Neural progenitor cell (in vitro differentiated cells): ENCODE data around the gene LRCH3. TPM values are rescaled to one million over a fixed set of nuclear protein-coding genes. Genes with fewer than 3 reads are reported as not detected.

Source experiments
- DNase-seq: peaks from one replicate; pipeline ENCODE4 v3.0.0-alpha.2; 2016; ENCODE audit warnings: low spot score
- H2AFZ ChIP-seq: fragments of 200-600 bp; sonication (generic); replicated peaks from 2 replicates; pipeline ENCODE4 v1.6.1; 2016; ENCODE audit warnings: antibody characterized with exemption
- H3F3A ChIP-seq: fragments of 200-600 bp; sonication (generic); 2 replicates; pipeline ENCODE4 v1.6.1; 2016; ENCODE audit warnings: antibody characterized with exemption, low read depth
- H3K27ac ChIP-seq: fragments of 200-600 bp; sonication (generic); 2 replicates; pipeline ENCODE4 v1.5.1; 2016; ENCODE audit warnings: mild to moderate bottlenecking
- H3K27me3 ChIP-seq: fragments of 200-600 bp; sonication (generic); 2 replicates; pipeline ENCODE4 v1.6.1; 2016; ENCODE audit warnings: mild to moderate bottlenecking, moderate library complexity
- H3K36me3 ChIP-seq: fragments of 200-600 bp; sonication (generic); 2 replicates; pipeline ENCODE4 v1.5.1; 2016
- H3K4me1 ChIP-seq: fragments of 200-600 bp; sonication (generic); 2 replicates; pipeline ENCODE4 v1.6.1; 2016; ENCODE audit warnings: mixed run types
- H3K4me2 ChIP-seq: fragments of 200-600 bp; sonication (generic); 2 replicates; pipeline ENCODE4 v1.6.1; 2016
- H3K4me3 ChIP-seq: fragments of 200-600 bp; sonication (generic); 2 replicates; pipeline ENCODE4 v1.5.1; 2016
- H3K79me2 ChIP-seq: fragments of 200-600 bp; sonication (generic); 2 replicates; pipeline ENCODE4 v1.6.1; 2016; ENCODE audit warnings: low read depth
- H3K9ac ChIP-seq: fragments of 200-600 bp; sonication (generic); 2 replicates; pipeline ENCODE4 v1.6.1; 2016
- H3K9me3 ChIP-seq: fragments of 200-600 bp; sonication (generic); 2 replicates; pipeline ENCODE4 v1.5.1; 2016; ENCODE audit warnings: low read depth
- H4K20me1 ChIP-seq: fragments of 200-600 bp; sonication (generic); 2 replicates; pipeline ENCODE4 v1.6.1; 2016; ENCODE audit warnings: low read depth
- H3K27ac Mint-ChIP-seq: 3 replicates; pipeline ENCODE4 v1.8.0; 2021; ENCODE audit warnings: mixed read lengths
- H3K27me3 Mint-ChIP-seq: 2 replicates; pipeline ENCODE4 v1.8.0; 2022; ENCODE audit warnings: low read depth, mild to moderate bottlenecking, inconsistent platforms, moderate library complexity, mixed read lengths; ENCODE audit not compliant: insufficient read depth
- H3K36me3 Mint-ChIP-seq: 3 replicates; pipeline ENCODE4 v1.8.0; 2021; ENCODE audit warnings: mixed read lengths
- H3K4me1 Mint-ChIP-seq: 3 replicates; pipeline ENCODE4 v1.8.0; 2021; ENCODE audit warnings: mixed read lengths
- H3K4me3 Mint-ChIP-seq: 3 replicates; pipeline ENCODE4 v1.8.0; 2021; ENCODE audit warnings: mild to moderate bottlenecking, moderate library complexity, mixed read lengths
- H3K9me3 Mint-ChIP-seq: 3 replicates; pipeline ENCODE4 v1.8.0; 2020; ENCODE audit warnings: mixed read lengths
- EZH2 ChIP-seq: fragments of 200-600 bp; sonication (generic); IDR thresholded peaks from 2 replicates; pipeline ENCODE4 v1.6.1; 2017; ENCODE audit warnings: antibody characterized with exemption, mild to moderate bottlenecking, moderate library complexity
- EZH2phosphoT487 ChIP-seq: fragments of 200-600 bp; sonication (generic); IDR thresholded peaks from 2 replicates; pipeline ENCODE4 v1.6.1; 2017; ENCODE audit warnings: antibody characterized with exemption
- total RNA-seq: library from RNA; depleted of rRNA; stranded (reverse); fragments of >200 nt; gene quantifications from 2 replicates; pipeline ENCODE4 v1.2.3, GENCODE V29; 2015; ENCODE audit warnings: low replicate concordance
- TF ChIP-seq, protein P1 (sequence below): fragments of 200-600 bp; sonication (generic); IDR thresholded peaks from 2 replicates; pipeline ENCODE4 v1.5.1; 2017; ENCODE audit warnings: antibody characterized with exemption, mild to moderate bottlenecking

The LRCH3 gene
- total RNA-seq, 1 donor from 2014 or later = 56.2 TPM

DNA sequence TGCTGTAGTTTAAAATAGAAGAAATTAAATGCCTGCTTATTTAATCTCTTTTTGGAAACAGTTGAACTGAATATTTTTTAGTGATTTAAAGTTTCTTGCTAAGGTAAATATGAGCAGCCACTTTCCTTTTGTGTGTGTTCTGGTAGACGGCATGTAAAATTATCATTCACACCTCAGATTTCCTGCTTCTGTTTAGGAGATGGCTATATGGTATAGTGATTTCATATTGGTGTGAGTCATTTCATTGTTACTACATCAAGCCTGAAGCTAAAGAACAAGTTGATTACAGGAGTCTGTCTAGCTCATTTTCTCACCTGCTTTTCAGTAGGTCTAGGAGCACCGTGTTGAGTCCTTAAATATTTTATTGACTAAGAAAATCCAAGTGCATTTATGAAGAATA lies 2.2 kb downstream of the LRCH3 start:
- Histone ChIP-seq H3K9me3 (no peaks in the 10 kb centered on the region), H3K4me1 (peaks cover 5% of the 10 kb centered on the region), H3K9ac (no peak overlapping the region), H3F3A (peaks cover 12% of the 10 kb centered on the region), H3K79me2 (peaks cover 72% of the 10 kb centered on the region), H2AFZ (no peak overlapping the region), H3K4me3 (no peak overlapping the region), H3K27me3 (no peaks in the 10 kb centered on the region), H3K36me3 (no peaks in the 10 kb centered on the region), H4K20me1 (peaks cover 39% of the 10 kb centered on the region), H3K27ac (no peak overlapping the region), H3K4me2 (peak overlapping the region; percentile 22)
- Mint-ChIP-seq H3K27me3 (peaks cover 9% of the 10 kb centered on the region), H3K27ac (no peak overlapping the region), H3K9me3 (no peaks in the 10 kb centered on the region), H3K4me3 (peak overlapping the region; percentile 69), H3K36me3 (peaks cover 17% of the 10 kb centered on the region), H3K4me1 (peaks cover 10% of the 10 kb centered on the region)
- TF ChIP-seq EZH2 (no peak), EZH2phosphoT487 (no peak)
- TF ChIP-seq, protein P1, sequence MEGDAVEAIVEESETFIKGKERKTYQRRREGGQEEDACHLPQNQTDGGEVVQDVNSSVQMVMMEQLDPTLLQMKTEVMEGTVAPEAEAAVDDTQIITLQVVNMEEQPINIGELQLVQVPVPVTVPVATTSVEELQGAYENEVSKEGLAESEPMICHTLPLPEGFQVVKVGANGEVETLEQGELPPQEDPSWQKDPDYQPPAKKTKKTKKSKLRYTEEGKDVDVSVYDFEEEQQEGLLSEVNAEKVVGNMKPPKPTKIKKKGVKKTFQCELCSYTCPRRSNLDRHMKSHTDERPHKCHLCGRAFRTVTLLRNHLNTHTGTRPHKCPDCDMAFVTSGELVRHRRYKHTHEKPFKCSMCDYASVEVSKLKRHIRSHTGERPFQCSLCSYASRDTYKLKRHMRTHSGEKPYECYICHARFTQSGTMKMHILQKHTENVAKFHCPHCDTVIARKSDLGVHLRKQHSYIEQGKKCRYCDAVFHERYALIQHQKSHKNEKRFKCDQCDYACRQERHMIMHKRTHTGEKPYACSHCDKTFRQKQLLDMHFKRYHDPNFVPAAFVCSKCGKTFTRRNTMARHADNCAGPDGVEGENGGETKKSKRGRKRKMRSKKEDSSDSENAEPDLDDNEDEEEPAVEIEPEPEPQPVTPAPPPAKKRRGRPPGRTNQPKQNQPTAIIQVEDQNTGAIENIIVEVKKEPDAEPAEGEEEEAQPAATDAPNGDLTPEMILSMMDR = no peak
- DNase-seq = no peak

DNA sequence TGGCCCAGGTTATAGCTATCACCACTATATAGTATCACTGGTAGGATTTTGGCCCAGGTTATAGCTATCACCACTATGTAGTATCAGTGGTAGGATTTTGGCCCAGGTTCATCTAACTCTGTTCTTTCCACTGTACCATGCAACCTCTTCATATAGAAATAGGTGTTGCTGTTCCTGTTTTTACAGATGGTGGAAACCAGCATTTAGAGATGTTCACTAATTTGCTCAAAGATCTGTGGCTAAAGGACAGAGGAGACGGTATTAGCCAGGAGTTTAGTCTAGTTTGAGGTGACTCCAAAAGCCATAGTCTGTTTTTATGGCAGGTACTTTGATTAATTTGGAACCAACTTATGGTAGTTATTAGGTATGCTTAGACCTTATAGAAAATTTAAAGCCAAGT lies 3.1 kb downstream of the LRCH3 start:
- H3K9me3 ChIP-seq = no peaks in the 10 kb centered on the region
- H3K27me3 ChIP-seq = no peaks in the 10 kb centered on the region
- H3K27ac Mint-ChIP-seq = no peak overlapping the region
- H3K36me3 Mint-ChIP-seq = peaks cover 17% of the 10 kb centered on the region
- DNase-seq = no peak
- H3K4me1 Mint-ChIP-seq = peaks cover 10% of the 10 kb centered on the region
- H3K9ac ChIP-seq = no peak overlapping the region
- H3K4me2 ChIP-seq = no peak overlapping the region
- H3K79me2 ChIP-seq = peaks cover 80% of the 10 kb centered on the region
- no peaks in the 10 kb centered on the region for H3K36me3 ChIP-seq
- peaks cover 9% of the 10 kb centered on the region for H3K27me3 Mint-ChIP-seq
- no peak overlapping the region for H3K4me3 Mint-ChIP-seq
- H3K4me1 ChIP-seq = peaks cover 5% of the 10 kb centered on the region
- TF ChIP-seq EZH2phosphoT487 = no peak
- no peak for TF ChIP-seq EZH2
- TF ChIP-seq, protein P1 = no peak
- no peaks in the 10 kb centered on the region for H3K9me3 Mint-ChIP-seq
- H3K4me3 ChIP-seq = no peak overlapping the region
- no peak overlapping the region for H3K27ac ChIP-seq
- no peak overlapping the region for H2AFZ ChIP-seq
- H3F3A ChIP-seq = peaks cover 12% of the 10 kb centered on the region
- peaks cover 46% of the 10 kb centered on the region for H4K20me1 ChIP-seq

DNA sequence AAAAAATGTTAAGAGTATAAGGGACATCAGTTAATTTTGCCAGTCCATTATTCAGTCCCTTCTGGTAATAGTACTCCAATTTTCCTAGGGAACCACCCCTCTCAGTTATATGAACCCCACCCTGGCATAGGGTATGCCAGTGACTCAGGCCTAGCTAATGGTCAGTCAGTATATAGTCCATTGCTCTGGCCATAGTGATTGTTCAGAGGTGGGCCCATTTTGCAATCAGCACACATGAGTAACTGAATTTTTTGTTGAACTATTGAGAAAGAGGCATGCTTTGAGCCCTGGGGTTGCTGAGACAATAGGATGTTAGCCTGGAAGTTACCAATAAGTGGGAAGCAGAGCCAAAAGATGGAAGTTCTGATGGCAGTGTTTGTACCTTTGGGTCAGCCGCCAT lies 4.1 kb downstream of the LRCH3 start:
- Histone ChIP-seq H4K20me1 (peaks cover 57% of the 10 kb centered on the region), H3F3A (peaks cover 2% of the 10 kb centered on the region), H3K9me3 (no peaks in the 10 kb centered on the region), H3K4me2 (no peak overlapping the region), H3K27ac (no peak overlapping the region), H3K79me2 (peaks cover 91% of the 10 kb centered on the region), H3K4me1 (peaks cover 5% of the 10 kb centered on the region), H3K36me3 (peaks cover 1% of the 10 kb centered on the region), H3K9ac (no peak overlapping the region), H3K27me3 (no peaks in the 10 kb centered on the region), H2AFZ (no peak overlapping the region), H3K4me3 (no peak overlapping the region)
- H3K9me3 Mint-ChIP-seq = peaks cover 2% of the 10 kb centered on the region
- no peak for DNase-seq
- H3K27me3 Mint-ChIP-seq = peaks cover 7% of the 10 kb centered on the region
- peaks cover 19% of the 10 kb centered on the region for H3K36me3 Mint-ChIP-seq
- H3K4me1 Mint-ChIP-seq = peaks cover 10% of the 10 kb centered on the region
- no peak overlapping the region for H3K27ac Mint-ChIP-seq
- no peak overlapping the region for H3K4me3 Mint-ChIP-seq
- TF ChIP-seq, protein P1 = no peak
- no peak for TF ChIP-seq EZH2phosphoT487
- no peak for TF ChIP-seq EZH2
